GM18909 (cell line): Measurements from ENCODE around the gene SNCAIP.

Experiments used
- ATAC-seq: cut with Tn5 transposase; IDR thresholded peaks from one replicate; pipeline ENCODE4 v1.9.1; 2021; ENCODE audit warnings: mild to moderate bottlenecking; ENCODE audit not compliant: unreplicated experiment, poor library complexity

SNCAIP gene

GRCh38 chr5:122312591-122313406 lies 762 bp downstream of the SNCAIP start:
- peak; percentile 11 for ATAC-seq

GRCh38 chr5:122314036-122314435 lies 2.0 kb downstream of the SNCAIP start:
- ATAC-seq = no peak

GRCh38 chr5:122315521-122315920 lies 3.5 kb downstream of the SNCAIP start:
- ATAC-seq = no peak

- no peak for ATAC-seq
Measured at GRCh38 chr5:122316656-122317055, 4.6 kb downstream of the SNCAIP start.

- ATAC-seq = no peak
Measured at GRCh38 chr5:122319897-122320296, 7.9 kb downstream of the SNCAIP start.

- ATAC-seq = no peak
Measured at GRCh38 chr5:122321921-122322320, 9.9 kb downstream of the SNCAIP start.

GRCh38 chr5:122322801-122323548 lies 10.9 kb downstream of the SNCAIP start:
- ATAC-seq = no peak

GRCh38 chr5:122323738-122324137 lies 11.7 kb downstream of the SNCAIP start:
- ATAC-seq = no peak

- ATAC-seq = no peak
Measured at GRCh38 chr5:122327110-122327509, 15.1 kb downstream of the SNCAIP start.

GRCh38 chr5:122330881-122331280 lies 18.8 kb downstream of the SNCAIP start:
- no peak for ATAC-seq

GRCh38 chr5:122332599-122333555 lies 20.8 kb downstream of the SNCAIP start:
- no peak for ATAC-seq

GRCh38 chr5:122333564-122333963 lies 21.5 kb downstream of the SNCAIP start:
- ATAC-seq = no peak

- ATAC-seq = no peak
Measured at GRCh38 chr5:122339591-122339990, 27.6 kb downstream of the SNCAIP start.

- no peak for ATAC-seq
Measured at GRCh38 chr5:122341087-122341486, 29.1 kb downstream of the SNCAIP start.

- ATAC-seq = no peak
Measured at GRCh38 chr5:122342256-122342655, 30.2 kb downstream of the SNCAIP start.

- ATAC-seq = no peak
Measured at GRCh38 chr5:122346897-122347581, 35.0 kb downstream of the SNCAIP start.

- no peak for ATAC-seq
Measured at GRCh38 chr5:122350496-122350895, 38.5 kb downstream of the SNCAIP start.

GRCh38 chr5:122351416-122352157 lies 39.5 kb downstream of the SNCAIP start:
- ATAC-seq = no peak

- no peak for ATAC-seq
Measured at GRCh38 chr5:122352331-122352730, 40.3 kb downstream of the SNCAIP start.
